Hepatic stellate cell (primary cell): Measurements from ENCODE around the gene COQ8A.
A peak's percentile ranks its signal among the peaks of the same experiment; 100 is the strongest.
"Not testable (repeated sequence)": the region's sequence is repeated elsewhere in the genome, so short reads cannot be mapped to it uniquely, and the experiment has no call there.

ENCODE experiments used
- DNase-seq: peaks from one replicate; pipeline ENCODE4 v3.0.0; 2011; ENCODE audit warnings: low spot score

Gene COQ8A

DNA sequence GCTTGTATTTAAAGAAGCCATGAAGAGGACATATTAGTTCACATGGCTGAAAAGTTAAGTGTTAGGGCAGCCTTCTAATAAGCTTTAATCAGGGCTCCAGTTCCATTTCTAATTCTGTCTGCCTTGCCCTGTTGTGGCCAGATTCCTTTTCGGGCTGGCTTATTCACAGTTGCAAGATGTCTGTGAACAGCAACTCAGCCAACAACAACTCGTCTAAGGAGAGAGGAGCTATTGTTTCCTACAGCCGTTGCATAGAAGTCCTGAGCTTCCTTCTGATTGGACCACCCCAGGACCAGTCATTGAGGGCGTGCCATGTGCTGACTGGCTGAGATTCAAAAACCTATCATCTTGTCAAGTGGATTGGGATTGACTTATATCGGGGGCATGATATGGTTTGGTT lies 18.6 kb upstream of the COQ8A start:
- DNase-seq = no peak

GRCh38 chr1:226929260-226930111 lies 10.6 kb upstream of the COQ8A start:
- DNase-seq = not testable (repeated sequence)

GRCh38 chr1:226934483-226935237 lies 5.4 kb upstream of the COQ8A start:
- no peak for DNase-seq

DNA sequence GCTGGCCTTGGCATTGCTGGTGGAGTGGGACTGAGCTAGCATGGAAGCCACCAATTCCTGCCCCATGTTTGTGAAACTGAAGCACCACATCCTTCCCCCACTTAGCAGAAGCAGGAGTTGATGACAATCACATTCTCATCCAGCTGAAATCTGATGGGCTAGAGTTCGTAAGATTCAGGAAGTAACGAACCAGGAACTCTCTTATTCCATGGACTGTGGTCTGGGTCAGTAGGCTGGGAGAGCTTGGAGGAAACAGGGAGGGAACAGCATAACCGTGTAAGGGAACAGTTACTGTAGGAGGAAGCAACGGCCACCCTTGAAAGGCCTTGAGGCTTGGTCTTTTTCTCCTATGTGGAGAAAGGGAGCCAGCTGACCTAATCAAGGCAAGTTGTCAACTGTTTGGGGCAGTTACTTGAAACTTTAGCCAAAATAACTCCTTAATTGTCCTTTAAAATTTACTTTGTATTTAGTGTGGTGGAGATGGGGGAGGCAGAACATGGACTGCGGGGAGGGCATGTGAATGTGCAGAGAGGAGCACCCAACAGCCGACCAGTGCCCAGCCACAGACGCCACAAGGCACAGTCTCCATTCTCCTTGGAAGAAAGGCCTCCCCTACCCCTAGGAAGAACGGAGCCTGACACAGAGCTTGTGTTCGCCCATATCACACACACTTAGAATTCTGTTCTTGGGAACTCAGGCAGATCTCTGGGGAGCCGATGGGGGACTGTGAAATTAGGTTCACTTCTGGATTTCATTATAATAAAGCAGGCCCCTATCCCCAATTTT lies 2.0 kb upstream of the COQ8A start:
- no peak for DNase-seq

- no peak for DNase-seq
Measured at GRCh38 chr1:226938903-226939437, 1.1 kb upstream of the COQ8A start.

GRCh38 chr1:226939438-226940028 lies 561 bp upstream of the COQ8A start:
- peak; percentile 48 for DNase-seq

DNA sequence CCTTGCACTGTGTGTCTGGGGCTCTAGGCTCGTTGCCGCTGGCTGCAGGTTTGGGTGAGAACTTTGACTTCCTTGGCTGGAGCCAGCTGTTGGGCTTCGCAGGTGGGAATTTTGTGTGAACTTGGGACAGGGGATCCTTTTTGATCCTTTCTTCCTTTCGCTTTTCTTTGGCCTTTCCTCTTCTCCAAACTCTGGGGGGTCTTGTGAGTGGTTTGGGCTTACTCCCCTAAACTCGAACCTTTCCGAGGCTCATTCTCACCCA lies 643 bp downstream of the COQ8A start:
- DNase-seq = no peak

DNA sequence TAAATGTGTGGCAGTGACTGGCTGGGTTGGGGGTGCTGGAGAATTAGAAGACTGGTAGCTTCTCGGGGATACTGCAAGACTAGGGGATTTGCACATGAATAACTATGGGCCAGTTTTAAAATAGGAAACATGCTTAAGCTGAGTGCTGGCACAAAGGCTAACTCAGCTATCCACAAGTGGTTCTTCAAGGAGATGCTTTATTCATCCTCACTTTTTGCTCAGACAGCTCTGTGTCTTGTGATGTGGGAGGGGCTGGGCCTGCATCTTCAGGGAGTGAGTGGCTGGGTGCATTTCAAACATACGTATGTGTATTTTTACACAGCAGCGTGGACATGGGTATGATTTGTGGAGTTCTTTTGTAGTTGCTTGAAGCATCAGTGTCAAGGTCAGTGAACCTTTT lies 2.3 kb downstream of the COQ8A start:
- no peak for DNase-seq

DNA sequence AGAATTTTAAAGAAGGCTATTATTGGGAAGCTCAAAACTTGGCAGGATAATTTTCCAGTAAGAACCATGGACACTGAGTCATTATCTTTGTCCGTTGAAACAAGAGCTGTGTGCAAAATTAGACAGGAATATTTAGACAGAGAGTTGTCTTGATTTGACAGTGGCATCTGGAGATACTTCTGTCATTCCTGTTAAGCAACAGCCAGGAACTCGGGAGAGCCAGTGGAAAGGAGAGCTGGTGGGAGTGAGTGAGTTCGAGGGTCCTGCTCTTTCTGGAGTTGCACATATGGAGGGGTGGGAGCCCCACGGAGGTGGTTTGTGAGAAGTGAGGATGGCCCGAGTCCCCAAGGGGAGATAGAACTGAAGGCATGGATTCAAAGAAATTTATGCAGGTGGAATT lies 3.1 kb downstream of the COQ8A start:
- DNase-seq = no peak

GRCh38 chr1:226943927-226944326 lies 3.8 kb downstream of the COQ8A start:
- DNase-seq = no peak

DNA sequence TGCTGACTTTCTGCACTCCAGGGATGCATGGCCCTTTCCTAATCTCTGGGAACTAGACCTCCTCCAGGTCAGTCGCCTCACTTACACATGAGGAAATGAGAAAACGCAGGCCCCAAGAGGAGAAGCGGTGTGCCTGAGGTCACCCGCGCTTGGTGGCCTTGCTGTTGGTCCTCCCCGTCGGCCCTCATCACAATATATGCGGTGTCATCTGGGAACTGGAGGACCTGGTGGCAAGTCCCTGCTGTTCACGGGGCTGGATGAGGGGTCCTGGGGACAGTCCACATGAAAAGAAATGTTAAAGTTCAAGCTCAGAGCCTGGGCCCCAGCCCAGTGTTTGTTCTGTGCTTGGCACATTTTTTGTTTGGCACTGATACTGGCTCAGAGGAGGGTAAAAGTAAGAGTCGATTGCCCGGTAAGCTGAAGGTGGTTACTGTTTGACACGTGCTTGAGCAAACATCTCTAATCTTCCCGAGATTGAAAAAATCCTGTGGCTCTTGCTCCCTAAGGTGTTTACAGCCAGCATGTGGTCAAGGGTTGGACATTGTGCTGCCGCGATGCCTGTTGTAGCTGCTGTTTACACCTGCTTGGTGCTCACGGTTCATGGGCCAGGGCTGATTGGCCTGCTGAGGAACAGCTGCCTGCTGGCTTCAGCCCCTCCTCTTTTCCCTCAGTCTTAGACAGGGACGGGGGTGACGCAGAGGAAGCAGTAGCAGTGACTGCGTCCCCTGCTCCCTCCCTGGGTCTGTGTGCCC lies 5.2 kb downstream of the COQ8A start:
- DNase-seq = no peak

DNA sequence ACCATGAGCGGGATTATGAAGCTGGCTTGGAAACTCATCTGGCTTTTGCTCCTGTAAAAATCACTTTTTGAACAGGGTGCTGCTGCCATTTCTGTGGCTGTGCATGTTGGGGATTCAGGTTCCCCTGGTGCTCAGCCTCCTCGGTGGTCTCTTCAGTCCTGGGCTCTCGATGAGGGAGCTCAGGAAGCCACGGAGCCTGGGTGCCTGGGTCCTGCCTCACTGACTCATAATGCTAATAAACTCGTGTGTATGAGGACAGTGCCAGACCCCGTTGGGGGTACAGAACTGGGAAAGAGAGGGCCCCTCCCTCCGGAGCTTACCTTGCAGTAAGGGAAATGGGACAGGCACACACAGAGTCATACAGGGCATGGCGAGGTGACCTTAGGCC lies 5.8 kb downstream of the COQ8A start:
- no peak for DNase-seq

DNA sequence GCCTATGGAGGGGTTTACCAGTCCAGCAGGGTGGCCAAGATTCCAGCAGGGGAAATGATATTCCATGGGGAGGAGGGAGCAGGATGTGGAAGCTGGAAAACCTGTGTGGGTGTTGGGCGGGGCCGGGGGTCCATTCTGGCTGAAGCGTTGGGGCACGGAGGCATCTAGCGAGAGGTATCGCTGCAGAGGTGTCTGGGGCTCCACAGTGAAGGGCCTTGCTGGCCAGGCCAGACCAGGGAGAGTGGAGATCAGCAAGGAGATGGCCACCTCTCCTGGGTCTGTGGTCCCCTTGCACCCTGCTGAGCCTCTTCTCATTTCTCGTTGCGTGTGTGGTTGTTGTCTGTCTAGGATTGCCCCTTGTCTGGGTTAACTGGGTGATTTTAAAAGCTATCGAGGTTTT lies 6.2 kb downstream of the COQ8A start:
- DNase-seq = no peak

DNA sequence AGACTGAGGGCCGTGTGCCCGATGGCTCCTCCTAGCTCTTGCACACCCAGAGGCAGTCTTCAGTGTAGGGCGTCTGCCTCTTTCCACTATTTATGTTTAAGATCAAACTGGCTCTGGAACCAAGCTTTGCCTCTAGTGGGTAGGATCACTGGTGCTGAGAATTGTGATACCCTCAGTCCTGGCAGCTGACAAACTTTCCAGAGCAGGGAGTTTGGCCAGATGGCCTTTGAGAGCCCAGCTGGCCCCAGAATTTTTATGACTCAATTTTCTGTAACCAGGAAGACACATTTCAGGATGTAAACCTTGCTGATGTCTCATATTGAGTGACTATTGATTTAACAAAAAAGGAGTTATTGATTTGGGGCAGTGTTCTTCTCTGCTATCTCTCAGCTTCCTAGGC lies 6.7 kb downstream of the COQ8A start:
- peak; percentile 35 for DNase-seq

DNA sequence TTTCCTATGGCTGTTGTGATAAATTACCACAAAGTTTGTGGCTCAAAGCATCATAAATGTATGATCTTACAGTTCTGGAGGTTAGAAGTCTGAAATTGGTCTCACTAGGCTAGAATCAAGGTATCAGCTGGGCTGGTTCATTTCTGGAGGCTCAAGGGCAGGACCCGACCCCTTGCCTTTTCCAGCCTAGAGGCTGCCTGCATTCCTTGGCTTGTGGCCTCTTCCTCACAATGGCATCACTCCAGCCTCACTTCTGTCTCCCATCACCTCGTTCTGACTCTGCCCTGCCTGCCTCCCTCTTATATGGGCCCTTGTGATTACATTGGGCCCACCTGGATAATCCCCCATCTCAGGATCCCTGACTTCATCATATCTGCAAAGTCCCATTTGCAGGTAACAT lies 8.0 kb downstream of the COQ8A start:
- DNase-seq = no peak

GRCh38 chr1:226948480-226948879 lies 8.4 kb downstream of the COQ8A start:
- DNase-seq = no peak

GRCh38 chr1:226948996-226949395 lies 8.9 kb downstream of the COQ8A start:
- no peak for DNase-seq

DNA sequence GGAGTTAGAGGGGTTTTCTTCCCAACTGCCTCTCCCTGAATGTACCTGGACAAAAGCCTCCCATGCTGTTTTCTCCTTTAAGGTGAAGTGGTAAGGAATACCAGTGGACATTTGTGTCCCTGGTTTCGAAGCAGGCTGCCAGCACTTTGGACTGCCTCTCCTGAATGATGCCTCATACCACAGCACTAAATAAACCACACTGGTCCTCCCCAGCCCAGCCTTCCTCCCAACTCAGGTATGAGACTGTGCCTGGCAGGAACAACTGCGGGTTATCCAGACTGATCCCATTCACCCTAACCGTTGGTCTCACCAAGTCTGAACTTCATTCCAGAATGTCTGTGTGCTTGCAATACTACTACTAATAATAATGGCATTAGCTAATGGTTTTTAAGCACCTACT lies 9.3 kb downstream of the COQ8A start:
- no peak for DNase-seq

- DNase-seq = no peak
Measured at GRCh38 chr1:226950316-226950715, 10.2 kb downstream of the COQ8A start.

DNA sequence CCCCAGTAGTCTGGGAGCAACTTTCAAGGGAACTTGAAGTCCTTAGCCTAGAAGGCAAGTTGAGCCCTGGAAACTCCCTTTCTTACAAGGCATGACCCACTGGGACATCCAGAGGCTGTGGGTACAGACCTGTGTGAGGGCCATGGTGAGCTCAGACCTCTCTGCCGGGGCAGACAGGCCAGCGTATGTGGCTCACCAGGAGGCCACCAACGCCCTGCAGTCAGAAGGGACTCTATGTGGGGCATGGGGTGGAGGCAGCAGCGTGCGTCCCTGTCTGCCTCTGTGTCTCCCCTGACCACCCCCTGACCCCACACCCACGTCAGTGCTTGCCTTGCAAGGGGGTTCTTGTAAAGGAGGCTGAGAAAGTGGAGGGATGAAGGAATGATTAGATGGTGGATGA lies 10.8 kb downstream of the COQ8A start:
- no peak for DNase-seq

DNA sequence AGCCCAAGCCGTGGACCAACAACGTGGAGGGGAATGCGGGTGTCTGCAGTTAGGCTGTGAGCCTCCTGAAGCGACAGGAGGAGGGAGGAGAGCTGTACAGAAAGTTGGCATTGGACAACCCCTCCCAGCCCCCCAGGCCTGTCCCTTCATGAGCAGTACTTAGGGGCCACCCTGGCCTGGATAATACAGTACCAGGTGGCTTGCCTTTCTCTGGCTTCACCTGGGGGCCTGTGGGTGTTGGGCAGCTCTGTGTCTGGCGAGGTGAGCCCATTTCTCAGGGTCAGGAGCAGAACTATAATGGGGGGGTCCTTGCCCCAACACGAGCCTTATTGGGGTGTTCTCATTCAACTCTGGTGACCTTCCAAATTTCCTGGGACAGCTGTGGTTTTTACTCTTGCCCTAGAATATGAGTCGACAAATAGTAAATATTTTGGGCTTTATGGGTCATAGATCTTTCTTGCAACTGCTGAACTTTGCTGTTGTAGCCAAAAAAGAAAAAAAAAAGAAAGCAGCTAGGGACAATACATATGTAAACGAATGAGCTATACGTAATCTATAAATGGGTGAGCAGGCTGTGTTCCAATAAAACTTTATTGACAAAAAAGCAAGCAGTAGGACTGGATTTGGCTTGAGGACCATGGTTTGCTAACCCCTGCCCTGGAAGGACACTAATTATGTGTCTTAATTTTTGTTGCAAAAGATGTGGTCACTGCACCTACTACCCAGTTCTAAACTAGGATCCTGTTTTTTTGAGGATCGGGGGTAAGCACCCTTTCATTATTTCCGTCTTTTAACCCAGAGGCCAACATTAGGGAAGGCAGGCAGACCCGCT lies 11.4 kb downstream of the COQ8A start:
- DNase-seq = no peak
